A172 (cell line): Measurements from ENCODE around the gene ARHGAP4. TPM values are rescaled to one million over a fixed set of nuclear protein-coding genes. Genes with fewer than 3 reads are reported as not detected.

Source experiments
- DNase-seq: peaks from one replicate; pipeline ENCODE4 v3.0.0-alpha.2; 2015; ENCODE audit warnings: low spot score
- total RNA-seq: library from RNA; depleted of rRNA; stranded (reverse); fragments of >200 nt; shearing (Covaris generic); gene quantifications from 2 replicates; pipeline ENCODE4 v1.2.3, GENCODE V29; 2014

Gene ARHGAP4
- total RNA-seq, 1 experiment from 2014 or later, result 1.3 TPM

DNA sequence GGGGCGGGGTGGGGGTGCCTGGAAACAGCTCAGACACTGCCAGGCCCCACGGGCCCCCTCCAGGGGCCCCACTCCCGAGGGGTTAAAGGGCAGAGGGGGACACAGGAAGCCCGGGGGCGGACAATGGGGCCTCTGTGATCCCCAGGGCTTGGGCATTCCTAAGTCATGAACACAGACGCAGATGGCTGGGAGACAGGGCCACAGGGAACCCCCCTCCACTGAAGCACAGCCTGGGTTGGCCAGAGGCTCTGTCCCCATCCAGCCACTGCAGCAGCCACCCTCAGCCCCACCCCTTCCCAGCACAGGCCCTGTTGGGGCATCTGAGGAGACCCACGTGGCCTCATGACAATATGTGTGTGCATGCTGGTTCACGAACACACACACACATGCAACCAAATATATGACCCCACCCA lies 44.0 kb downstream of the ARHGAP4 start:
- DNase-seq, result peak; percentile 66

DNA sequence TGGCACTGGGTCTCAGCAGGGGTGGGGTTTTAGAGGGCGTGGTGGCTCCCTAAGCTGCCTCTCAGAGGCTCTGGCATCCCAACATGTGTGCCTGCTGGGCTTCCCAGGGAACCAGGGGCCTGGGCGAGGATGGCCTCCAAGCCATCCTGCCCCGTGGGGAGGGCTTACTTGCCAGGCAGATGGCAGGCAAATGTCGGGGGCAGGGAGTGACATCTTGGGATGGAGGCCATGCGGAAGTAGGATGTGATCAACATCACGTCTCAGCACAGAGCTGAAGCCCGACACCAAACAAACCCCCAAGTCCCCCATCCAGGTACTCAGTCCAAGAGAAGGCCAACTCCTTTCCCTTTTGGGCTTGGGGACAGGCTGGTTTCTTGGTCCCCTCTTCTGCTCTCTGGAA lies 44.8 kb downstream of the ARHGAP4 start:
- DNase-seq, result no peak

DNA sequence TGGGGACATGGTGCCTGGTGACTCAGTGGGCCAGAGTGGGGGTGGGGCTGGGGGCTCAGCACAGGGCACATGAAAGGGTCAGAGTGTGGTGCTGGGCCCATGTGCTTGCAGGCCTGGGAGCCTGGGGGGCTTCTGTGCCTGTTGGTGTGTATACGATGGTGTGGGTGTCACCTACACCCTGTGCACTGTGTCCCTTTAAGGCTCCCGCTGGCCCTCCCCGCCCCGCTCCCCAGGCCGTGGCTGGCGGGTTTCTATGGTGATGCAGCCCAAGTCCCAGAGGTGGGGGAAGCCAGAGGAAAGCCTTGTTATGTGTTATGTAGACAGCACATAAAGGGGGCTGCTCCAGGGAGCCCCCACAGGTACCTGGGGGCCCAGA lies 45.6 kb downstream of the ARHGAP4 start:
- DNase-seq, result no peak

DNA sequence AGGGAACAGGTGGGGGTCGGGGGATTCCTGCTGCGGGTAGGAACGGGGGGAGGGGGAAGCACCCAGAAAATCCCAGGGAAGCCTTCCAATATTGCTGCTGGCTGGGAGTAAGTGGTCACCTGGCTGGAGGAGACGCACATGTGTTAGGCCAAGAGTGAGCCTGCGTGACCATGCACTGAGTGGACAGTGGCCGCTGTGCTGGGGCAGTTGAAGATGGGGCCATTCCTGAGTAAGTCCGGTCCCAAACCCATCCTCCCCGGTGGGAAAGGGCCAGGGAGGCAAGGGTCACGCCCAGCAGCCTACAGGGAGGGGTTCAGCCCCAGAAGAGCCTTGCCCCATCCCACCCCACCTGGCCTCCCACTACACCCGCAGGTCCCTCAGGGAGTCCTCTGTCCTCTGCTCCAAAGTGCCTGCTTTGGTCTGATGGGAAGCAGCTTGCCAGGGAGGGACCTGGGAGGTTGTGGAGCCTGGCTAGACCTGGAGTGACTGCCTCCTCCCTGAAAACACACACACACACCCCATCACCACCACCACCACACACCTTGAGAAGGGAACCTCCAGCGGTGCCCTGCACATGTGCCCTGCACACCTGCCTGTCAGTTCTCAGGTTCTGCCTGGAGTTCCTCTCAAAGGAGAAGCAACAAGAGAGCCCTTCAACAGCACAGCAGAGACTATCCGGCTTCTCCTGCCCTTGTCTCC lies 46.2 kb downstream of the ARHGAP4 start:
- DNase-seq, result no peak

DNA sequence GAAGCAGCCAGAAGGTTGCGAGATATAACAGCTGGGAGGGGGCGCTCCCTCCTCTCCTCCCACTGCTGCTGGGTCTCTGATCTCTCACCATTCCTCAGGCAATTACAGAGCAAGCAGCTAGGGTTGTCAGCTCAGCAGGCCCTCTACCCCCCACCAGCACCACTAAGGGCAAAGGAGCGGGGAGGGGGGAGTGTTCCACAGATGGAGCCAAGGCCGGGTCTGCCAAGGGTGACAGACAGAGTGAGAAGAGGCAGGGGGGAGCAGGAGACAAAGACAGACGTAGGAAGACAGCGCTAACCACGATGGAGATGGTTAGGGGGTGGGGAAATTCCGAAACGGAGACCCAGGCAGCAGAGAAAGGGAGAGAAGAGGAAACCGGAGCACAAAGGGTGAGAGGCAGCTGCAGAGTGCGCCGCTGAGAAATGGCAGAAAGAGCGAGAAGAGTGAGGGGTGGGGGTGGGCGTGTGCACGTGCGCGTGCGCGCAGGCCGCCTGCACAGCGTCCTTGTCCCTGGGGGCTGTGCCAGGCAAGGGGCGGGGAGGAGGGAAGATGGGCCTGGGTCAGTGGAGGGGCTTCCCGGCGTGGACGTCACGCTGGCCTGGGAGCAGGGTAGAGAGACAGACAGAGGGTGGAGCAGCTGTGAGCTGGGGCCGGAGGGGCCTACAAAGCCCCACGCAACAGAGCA lies 47.0 kb downstream of the ARHGAP4 start:
- no peak for DNase-seq

DNA sequence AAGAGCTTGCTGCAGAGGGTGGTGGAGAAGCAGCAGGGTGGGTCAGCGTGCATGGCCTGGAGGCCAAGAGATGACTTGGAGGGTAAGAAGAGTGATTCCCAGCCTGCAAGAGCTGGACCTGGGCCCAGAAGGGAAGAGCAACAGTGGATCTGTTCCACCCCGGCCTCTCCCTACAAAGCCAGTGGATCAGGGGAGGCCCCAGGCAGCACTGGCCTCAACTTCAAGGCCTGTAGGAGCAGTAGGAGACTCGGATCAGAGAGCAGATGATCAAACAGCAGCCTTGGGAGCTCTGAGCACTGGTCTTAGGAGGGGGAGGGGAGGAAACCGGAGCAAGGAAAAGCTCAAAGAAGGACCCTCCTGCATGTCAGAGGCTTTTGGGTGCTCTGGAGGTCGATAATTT lies 47.7 kb downstream of the ARHGAP4 start:
- no peak for DNase-seq

DNA sequence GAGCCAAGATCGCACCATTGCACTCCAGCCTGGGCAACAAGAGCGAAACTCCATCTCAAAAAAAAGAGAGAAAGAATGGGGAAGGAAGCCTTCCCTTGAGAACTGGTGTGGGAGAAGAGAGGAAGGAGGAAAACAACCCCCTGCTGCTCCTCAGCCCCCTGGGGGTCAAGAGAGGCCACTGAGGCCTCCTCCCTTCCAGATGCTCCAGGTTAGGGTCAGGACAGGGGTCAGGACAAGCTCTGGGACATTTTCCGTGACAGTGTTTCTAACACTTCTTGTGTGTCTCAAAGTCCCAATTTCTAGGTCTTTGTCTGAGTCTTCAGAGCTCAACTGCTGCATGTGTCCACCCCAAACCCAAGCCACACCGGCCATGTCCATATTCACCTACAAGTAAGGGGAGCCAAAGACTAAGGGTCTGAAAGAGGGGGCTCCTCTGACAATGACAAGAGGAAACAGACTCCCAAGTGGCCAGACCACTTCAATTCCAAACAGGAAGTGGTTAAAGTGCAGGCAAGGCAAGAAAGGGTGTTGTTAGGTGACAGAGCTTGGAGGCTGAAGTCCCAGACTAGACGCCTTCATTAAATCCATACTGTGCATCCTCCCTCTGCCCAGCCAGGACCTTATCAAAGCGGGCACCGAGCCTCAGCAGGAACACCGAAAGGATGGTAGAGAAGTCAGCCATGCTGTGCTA lies 48.3 kb downstream of the ARHGAP4 start:
- DNase-seq, result no peak

DNA sequence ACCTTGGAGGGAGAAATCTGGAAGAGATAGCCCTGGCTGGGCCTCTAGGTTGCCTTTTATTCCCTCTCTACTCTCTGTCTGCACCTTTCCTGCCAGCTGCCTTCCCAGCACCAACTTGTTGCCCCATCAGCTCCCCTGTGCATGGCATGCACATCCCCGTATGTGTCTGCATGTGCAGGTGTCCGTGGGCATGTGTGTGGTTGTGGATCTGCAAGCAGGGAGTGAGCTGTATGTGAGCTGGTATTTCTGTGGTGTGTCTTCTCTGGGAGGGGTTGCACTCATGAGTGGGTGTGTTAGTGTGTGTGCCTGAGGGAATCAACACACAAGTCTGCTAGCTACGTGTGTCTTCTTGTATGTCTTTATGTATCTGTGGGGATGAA lies 50.0 kb downstream of the ARHGAP4 start:
- DNase-seq, result no peak

DNA sequence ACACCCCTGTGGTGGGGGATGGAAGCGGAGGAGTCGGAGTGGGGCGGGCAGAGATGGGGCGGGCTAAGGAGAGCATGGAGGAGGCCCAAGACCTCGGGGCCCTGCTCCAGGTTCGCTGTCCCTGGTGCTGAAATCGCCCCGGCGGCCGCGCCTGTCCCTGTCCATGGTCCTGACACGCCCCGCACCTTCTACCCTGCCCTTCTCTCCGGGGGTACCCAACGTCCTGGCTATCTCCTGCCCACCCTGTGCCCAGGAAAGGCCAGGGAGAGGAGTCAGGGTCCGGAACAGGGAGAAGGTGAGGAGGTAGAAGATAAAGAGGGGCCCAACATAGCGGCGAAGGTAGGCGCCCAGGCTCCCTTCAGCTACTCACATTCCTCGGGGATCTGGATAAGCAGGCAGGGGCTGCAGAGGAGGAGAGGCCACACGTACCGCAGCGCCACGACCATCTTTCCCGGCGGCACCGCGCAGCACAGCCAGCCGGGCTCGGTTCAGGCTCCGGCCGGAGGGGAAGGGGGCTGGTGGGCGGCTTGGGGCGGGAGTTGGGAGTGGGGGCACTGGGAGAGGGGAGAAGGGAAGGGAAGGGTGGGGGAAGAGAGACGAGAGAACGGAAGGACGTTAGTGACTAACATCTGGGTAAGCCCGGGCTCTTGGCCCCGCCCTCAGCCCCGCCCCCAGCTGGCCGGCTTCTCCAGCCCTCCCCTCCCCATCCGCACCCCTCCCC lies 50.5 kb downstream of the ARHGAP4 start:
- DNase-seq, result no peak

DNA sequence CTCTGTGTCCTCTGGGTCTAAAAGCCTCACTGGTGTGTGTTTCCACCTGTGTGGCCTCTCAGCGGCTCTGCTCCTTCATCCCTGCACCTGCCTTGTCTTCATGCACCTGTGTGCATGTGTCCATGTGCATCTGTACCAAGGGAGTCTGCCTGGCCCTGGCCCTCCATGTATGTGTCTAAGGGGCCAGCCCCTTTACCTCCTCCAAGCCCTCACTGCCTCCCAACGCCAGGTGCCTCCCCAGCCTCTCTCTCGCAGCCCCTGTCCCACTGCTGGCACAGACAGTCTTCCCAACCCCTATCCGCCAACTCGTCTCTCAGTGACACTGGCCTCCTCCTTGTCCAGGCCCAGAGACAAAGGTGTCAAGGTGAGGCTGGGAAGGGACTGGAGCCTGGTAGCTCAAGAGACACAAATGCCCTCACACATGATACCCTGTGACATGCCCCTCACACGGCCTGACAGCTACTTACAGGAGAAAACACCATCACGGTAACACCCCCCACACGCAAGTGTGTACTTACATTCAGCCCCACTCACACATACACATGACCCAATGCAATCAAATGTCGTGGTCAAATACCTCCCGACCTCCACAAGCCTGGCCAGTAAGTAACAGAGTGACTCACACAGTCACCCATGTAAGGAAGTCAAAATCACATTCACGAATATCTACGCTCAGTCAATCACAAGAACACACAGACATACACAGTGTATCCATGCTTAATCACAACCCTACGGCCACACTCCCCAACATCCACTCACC lies 51.5 kb downstream of the ARHGAP4 start:
- no peak for DNase-seq

DNA sequence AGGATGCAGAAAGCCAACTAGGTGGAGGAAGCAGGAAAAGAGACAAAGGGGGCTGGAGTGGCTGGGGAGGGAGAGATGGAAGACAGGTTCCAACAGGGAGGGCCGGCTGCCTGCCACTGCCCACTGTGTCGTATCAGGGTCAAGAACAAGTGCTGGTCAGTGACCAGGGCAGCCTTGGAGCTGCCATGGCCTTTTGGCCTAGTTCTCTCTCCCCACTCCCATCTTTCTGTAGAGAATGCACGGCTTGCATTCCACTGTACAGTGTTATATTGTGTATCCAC lies 52.0 kb downstream of the ARHGAP4 start:
- no peak for DNase-seq

DNA sequence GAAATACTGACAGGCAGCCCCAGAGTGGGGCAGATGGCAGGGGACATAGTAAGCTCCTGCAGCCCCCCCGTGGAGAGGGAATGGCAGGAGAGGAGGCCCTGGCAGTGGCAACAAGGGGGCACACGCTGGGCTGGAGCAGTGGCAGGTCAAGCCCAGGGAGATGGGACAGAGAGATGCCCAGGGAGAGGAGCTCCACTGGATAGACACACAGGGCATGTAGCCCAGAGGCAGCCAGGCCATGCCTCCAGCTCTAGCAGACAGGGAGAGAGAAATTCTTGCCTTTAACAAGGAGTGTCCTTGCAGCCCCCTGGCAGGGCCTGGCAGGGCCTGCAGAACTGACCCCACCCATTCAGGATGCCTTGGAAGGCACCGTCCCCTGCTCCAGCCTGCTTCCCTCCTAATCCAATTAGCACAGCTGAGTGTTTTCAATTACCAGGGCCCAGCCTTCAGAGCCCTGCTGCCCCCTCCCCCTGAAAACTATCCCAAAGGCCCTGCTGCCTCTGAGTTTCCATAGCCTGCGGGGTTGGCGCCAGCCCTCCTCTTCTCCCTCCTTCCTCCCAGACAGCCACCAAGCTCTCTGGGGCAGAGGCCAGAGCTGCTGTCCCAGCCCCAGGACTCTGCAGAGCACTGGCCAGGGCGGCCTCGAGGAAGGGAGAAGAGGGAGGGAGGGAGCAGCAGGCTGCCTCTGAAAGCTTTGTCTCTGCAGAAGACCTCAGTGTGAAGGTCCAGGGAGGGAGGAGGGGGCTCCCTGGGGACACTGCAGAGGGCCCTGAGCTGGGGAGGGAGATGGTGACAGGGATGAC lies 52.6 kb downstream of the ARHGAP4 start:
- DNase-seq, result no peak

DNA sequence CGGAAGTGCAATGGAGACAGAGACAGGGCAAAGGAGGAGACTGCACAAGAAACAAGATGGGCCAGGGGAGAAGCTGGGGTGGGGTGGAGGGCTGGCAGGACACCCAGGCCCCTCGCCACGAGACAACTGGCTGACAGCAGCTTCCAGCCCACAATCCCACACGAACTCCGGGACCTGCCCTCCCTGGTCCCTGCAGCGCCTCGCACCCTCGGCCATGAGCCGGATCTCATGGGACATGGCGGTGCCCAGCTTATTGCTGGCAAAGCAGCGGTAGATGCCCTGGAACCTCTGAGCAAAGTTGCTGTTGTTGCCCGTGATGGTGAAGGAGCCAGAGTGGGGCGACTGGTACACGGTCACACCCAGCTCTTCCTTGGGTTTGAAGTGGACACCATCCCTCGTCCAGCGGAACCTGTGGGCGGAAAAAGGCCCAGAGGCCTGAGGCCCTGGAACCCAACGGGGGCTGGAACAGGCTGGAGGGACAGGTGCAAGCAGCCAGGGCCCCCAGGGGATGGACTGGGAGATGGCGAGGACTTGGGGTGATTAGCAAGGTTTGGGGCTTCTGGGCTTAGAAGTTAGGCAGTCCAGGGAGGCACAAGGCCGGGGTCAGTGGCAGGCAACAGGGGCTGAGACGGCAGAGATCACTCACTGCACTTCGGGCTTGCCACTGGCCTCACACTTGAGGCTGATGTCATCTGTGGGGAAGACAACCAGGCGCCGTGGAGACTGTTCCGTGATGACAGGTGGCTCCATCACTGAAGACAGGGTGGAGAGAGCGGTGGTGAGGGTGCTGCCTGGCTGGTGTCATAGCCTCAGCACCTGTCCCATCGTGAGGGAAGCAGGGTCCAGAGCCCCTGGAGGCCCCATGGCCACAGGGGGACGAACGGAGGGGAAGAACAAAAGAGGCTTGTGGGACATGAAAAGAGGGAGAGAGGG lies 53.9 kb downstream of the ARHGAP4 start:
- no peak for DNase-seq

DNA sequence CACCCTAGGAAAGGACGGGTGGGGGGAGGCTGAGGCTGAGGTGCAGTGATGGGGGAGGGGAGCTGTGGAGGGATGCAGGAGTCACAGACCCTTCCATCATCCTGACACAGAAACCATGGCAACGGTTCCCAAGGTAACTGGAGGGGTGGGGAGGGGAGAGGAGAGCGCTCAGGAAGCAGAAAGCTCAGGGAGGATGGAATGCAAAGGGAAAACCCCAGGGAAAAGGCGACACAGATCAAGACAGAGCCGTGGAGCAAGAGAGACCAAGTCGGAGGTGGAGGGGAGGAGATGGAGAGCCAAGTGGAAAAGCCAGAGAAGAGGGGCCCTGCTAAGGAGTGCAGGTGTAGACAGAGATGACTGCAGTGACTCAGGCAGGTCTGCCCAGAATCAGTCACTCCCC lies 54.6 kb downstream of the ARHGAP4 start:
- no peak for DNase-seq

DNA sequence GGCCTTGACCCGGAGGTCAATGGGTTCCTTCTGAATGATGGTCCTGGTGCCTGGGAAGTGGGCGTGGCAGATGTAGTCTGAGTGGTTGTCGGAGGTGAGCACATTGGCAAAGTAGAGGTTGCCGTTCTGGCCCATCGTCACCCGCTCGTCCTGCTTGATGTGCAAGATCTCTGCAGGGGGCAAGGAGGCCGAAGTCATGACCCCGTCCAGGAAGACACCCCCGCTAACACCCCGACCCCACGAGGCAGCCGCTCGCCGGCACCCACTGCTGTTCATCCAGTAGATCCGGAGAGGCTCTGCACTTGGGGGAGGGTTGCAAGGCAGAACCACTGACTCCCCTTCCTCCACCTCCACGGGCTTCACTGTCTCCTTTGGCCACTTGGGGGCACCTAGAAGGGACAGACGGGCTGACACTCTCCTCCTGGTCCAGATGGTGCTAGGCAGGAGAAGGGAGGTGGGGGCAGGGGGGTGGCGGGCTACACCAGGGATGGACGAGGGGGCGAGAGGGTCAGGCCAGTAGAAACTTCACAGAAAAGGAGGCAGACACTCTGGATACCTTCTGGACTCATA lies 55.2 kb downstream of the ARHGAP4 start:
- DNase-seq, result no peak

DNA sequence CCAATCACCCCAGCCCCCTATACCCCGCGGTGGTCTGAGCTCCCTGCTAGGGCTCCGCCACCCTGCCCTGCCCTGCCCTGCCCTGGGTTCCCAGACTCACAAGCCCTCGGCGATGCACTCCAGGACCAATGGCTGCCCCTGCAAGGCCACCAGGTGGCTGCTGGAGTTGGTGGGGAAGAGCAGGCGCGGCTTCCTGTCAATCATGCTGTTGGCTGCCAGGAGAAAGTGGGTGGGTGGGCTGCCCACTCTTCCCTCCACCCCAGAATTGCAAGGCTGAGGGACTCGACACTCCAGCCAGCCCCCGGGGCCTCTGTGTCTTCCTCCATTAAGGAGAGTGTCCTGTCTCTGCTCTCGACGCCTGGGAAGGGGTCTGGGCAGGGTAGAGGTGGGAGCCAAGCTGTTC lies 55.8 kb downstream of the ARHGAP4 start:
- no peak for DNase-seq

DNA sequence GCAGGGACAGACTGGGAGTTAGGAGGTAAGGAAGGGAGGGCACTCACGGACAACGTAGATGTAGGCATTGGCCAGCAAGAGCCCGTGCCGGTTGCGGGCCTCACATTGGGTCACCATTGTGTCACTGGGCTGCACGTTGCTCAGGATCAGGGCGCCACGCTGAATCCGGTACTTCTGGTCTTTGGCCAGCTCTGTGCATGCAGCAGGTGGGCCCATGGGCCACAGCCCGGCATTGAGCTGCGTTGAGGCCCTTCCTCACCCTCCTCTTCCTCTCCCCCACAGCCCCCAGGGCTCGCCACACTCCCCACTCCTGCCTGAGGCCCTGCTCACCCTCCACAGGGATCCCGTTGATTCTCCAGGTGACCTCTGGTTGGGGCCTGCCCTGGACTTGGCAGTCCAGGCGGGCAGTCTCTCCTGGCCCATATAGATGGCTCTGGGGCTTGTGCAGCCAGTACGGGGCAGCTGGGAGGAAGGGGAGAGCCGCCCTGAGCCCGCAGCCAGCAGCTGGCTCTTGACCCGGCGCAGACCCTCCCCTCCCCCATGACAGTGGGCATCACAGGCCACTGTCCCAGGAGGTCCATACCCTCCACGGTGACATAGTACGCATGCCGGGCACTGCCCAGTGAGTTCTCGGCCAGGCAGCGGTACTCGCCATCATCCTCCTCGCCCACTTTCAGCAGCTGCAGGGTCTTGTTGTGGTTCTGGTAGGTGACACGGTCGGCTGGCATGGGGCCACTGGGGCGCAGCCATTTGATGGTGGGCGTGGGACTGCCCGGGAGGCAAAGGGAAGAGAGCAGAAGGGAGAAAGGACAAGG lies 56.4 kb downstream of the ARHGAP4 start:
- no peak for DNase-seq

DNA sequence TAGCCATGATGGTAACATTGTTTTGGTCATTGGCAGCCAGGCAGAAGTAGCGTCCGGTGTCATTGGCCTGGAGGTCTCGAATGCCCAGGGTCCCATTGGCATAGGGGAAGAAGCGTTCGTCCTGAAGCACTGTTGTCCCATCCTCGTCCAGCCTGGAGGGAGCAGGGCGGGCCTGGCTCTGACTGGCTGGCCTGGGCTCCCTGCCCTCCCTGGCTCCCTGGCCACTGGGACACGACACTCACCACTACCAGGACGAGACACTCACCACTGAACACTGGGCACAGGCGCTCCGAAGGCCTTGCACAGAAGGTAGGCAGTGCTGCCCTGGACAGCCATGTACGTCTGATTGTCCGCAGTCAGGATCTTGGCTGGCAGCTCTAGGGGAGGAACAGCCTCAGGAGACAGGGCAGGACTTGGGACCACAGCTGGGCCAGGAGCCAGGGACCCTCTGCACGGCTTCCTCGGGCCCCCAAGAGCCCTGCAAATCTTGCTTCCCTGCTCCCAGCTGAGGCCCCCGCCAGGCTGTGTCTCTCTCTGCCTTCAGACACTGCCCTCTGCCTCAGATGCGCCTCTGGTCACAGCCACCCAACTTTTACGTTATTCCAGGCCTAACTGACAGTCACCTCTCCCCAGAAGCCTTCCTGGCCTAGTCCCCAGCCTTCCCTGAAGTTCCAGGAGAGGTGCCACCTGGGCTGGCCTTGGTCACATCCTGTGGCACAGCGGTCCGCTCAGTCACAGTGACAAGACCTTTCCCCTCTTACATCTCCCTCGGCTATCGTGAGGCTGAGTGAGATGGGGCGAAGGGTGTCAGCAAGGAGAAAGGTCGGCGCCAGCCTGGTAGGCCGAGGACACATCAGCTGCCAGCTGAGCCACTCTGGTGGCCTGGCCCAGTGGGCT lies 57.2 kb downstream of the ARHGAP4 start:
- no peak for DNase-seq
